Spleen (tissue), 7 donors: ENCODE results near the gene GCDH.

Experiments used
- POLR2A ChIP-seq, 3 donors: fragments of 450-650 bp; IDR thresholded peaks; one replicate each; pipeline ENCODE4 v1.5.1; 2017; ENCODE audit warnings: antibody characterized with exemption in 3 of 3, mild to moderate bottlenecking in 1 of 3
- TF ChIP-seq, protein P1 (sequence below), 11 experiments: fragments of 200-600 bp in 7 of 11; fragments of 450-650 bp in 4 of 11; sonication (generic) in 4 of 11; IDR thresholded peaks in 8 of 11; conservative IDR thresholded peaks in 3 of 11; 1 replicate in 7 of 11; 2 replicates in 4 of 11; pipeline versions ENCODE4 v1.4.0 to v1.8.0; 2016 to 2021; ENCODE audit warnings: antibody characterized with exemption in 11 of 11, inconsistent platforms in 4 of 11, mild to moderate bottlenecking in 1 of 11
- donor health status: DM: no; HTN: no; CAD: no; lungs with moderate emphysema.
- donor health status: DM: no; HTN: no; CAD: no.
- donor health status: DM: no; HTN: no; CAD: no.

DNA sequence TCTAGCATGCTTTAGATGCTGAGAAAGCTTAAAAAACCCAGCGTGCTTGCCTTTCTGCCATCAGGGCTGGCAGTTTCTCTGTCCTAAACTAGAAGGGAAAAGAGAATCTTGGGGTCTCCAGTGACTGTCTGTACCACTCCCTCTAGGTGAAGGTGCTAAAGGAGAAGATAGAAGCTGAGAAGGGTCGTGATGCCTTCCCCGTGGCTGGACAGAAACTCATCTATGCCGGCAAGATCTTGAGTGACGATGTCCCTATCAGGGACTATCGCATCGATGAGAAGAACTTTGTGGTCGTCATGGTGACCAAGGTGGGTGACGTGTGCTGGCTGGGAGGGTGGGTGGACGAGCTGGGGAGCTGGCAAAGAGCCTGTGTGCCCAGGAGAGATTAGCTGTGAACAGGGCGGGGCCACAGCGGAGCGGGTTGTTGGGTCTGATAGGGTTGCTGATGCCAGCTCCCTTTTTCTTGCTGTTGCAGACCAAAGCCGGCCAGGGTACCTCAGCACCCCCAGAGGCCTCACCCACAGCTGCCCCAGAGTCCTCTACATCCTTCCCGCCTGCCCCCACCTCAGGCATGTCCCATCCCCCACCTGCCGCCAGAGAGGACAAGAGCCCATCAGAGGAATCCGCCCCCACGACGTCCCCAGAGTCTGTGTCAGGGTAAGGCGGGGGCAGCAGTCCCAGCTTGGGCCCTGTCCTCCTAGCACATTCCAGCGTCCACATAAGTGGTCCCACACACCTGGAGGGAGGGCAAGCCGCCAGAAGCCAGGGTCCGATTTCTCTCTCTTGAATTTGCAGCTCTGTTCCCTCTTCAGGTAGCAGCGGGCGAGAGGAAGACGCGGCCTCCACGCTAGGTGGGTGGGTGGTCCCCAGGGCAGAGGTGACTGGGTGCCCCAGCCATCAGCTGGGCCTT, 57.0 kb downstream of the GCDH start:
- TF ChIP-seq, protein P1, sequence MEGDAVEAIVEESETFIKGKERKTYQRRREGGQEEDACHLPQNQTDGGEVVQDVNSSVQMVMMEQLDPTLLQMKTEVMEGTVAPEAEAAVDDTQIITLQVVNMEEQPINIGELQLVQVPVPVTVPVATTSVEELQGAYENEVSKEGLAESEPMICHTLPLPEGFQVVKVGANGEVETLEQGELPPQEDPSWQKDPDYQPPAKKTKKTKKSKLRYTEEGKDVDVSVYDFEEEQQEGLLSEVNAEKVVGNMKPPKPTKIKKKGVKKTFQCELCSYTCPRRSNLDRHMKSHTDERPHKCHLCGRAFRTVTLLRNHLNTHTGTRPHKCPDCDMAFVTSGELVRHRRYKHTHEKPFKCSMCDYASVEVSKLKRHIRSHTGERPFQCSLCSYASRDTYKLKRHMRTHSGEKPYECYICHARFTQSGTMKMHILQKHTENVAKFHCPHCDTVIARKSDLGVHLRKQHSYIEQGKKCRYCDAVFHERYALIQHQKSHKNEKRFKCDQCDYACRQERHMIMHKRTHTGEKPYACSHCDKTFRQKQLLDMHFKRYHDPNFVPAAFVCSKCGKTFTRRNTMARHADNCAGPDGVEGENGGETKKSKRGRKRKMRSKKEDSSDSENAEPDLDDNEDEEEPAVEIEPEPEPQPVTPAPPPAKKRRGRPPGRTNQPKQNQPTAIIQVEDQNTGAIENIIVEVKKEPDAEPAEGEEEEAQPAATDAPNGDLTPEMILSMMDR (IDR thresholded peaks at IDR 0.05 in 8 of 11, conservative IDR thresholded peaks at IDR 0.05 in 3 of 11): no peak
- TF ChIP-seq POLR2A (IDR thresholded peaks at IDR 0.05): no peak
